Subcutaneous abdominal adipose tissue (tissue), 5 donors: ENCODE measurements around the gene MAN1A1.

ENCODE experiments used
- H3K27ac ChIP-seq: one replicate; pipeline ENCODE4 v1.7.0; 2013; ENCODE audit warnings: low read depth, mild to moderate bottlenecking, inconsistent platforms, low read length, moderate library complexity
- H3K27me3 ChIP-seq, 5 donors: one replicate each; pipeline ENCODE4 v1.7.0; 2013; ENCODE audit warnings: low read length in 5 of 5, inconsistent platforms in 1 of 5; ENCODE audit not compliant: control insufficient read depth in 5 of 5, insufficient read depth in 4 of 5
- H3K36me3 ChIP-seq, 5 donors: one replicate each; pipeline ENCODE4 v1.7.0; 2013; ENCODE audit warnings: low read length in 5 of 5; ENCODE audit not compliant: control insufficient read depth in 5 of 5, insufficient read depth in 5 of 5
- H3K4me1 ChIP-seq, 5 donors: one replicate each; pipeline ENCODE4 v1.7.0; 2013; ENCODE audit warnings: low read length in 5 of 5, mild to moderate bottlenecking in 3 of 5, moderate library complexity in 1 of 5; ENCODE audit not compliant: control insufficient read depth in 5 of 5, insufficient read depth in 5 of 5
- H3K4me3 ChIP-seq, 5 donors: one replicate each; pipeline ENCODE4 v1.7.0; 2013; ENCODE audit warnings: low read length in 5 of 5, low read depth in 1 of 5
- H3K9ac ChIP-seq, 5 donors: one replicate each; pipeline ENCODE4 v1.7.0; 2013; ENCODE audit warnings: low read length in 5 of 5, mild to moderate bottlenecking in 4 of 5, moderate library complexity in 3 of 5
- H3K9me3 ChIP-seq, 5 donors: one replicate each; pipeline ENCODE4 v1.7.0; 2013; ENCODE audit warnings: low read length in 5 of 5; ENCODE audit not compliant: control insufficient read depth in 5 of 5
- donor health status: healthy.
- donor health status: healthy.
- donor health status: healthy.
- donor health status: healthy.
- donor health status: healthy.

The MAN1A1 gene

DNA sequence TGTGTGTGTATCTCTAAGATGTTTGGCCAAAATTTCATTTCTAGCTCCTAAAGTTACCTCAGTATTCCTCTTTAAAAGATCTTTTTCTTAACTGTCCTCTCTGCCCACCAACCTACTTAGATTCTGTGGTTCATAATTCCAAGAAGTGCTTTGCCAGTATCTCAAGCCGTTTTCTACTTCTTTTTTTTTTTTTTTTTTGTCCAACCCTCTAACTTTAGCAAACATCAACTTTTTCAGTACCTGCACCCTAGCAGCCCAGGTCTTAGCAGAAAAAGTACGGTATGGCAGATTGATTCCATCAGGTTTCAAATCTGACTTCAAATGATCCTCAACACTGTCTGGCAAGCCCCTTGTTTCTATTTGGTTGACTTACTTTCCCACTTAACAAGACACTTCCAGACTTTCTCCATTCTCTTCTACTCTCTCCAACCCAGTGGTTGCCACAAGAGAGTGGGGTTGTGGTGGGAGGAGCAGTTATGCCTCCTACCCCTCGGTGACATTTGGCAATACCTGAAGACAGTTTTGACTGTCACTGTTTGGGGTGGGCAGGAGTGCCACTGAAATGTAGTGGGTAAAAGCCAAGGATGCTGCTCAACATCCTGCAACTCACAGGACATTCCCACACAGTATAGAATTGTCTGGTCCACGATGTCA, 10.8 kb upstream of the MAN1A1 start:
- no peak overlapping the region for H3K4me3 ChIP-seq
- no peaks in the 10 kb centered on the region for H3K9me3 ChIP-seq
- H3K9ac ChIP-seq: no peak overlapping the region
- H3K27me3 ChIP-seq: no peaks in the 10 kb centered on the region
- H3K27ac ChIP-seq: no peak overlapping the region
- peaks cover 0 to 11% (median 4%) of the 10 kb centered on the region in 5 donors for H3K4me1 ChIP-seq
- peaks cover 0 to 7% (median 0%) of the 10 kb centered on the region in 5 donors for H3K36me3 ChIP-seq

GRCh38 chr6:119355890-119356289, 6.3 kb upstream of the MAN1A1 start:
- Histone ChIP-seq H3K4me1 (peaks cover 2 to 49% (median 35%) of the 10 kb centered on the region in 5 donors), H3K9ac (peak overlapping the region in 1 of 5 donors; percentile 8), H3K27me3 (no peaks in the 10 kb centered on the region), H3K36me3 (no peaks in the 10 kb centered on the region), H3K27ac (no peak overlapping the region), H3K4me3 (no peak overlapping the region), H3K9me3 (no peaks in the 10 kb centered on the region)

- H3K27me3 ChIP-seq: no peaks in the 10 kb centered on the region
- no peaks in the 10 kb centered on the region for H3K9me3 ChIP-seq
- no peaks in the 10 kb centered on the region for H3K36me3 ChIP-seq
- H3K9ac ChIP-seq: peak overlapping the region in 2 of 5 donors; percentile 41 to 63
- peaks cover 2 to 45% (median 35%) of the 10 kb centered on the region in 5 donors for H3K4me1 ChIP-seq
- H3K27ac ChIP-seq: peak overlapping the region; percentile 66
- H3K4me3 ChIP-seq: no peak overlapping the region
These were observed 5.6 kb upstream of the MAN1A1 start for GRCh38 chr6:119355157-119355556.

DNA sequence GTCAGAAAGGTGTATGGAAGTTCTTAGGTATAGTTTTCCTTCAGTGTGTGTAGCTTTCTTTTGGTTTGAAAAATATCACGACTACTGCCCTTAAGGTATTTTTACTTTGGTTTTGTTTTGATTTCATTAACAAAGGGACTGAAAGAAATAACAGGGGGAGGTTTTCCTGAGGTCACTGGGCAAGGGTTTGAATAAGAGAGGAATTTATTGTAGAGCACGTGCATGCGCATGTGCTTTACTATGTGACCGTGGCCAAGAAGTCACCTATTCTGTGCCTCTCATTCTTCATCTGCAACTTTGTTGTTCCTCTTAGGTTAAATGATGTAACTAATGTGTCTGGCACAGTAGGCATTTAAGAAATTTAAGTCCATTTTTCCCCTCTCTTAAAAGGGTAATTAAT, 4.1 kb upstream of the MAN1A1 start:
- peak overlapping the region in 1 of 5 donors; percentile 7 for H3K9ac ChIP-seq
- H3K27me3 ChIP-seq: no peaks in the 10 kb centered on the region
- peak overlapping the region; percentile 66 for H3K27ac ChIP-seq
- no peaks in the 10 kb centered on the region for H3K36me3 ChIP-seq
- no peak overlapping the region for H3K4me3 ChIP-seq
- peaks cover 2 to 45% (median 35%) of the 10 kb centered on the region in 5 donors for H3K4me1 ChIP-seq
- no peaks in the 10 kb centered on the region for H3K9me3 ChIP-seq

- H3K4me1 ChIP-seq: peaks cover 2 to 51% (median 46%) of the 10 kb centered on the region in 5 donors
- H3K4me3 ChIP-seq: peak overlapping the region in 1 of 5 donors; percentile 37
- H3K27me3 ChIP-seq: no peaks in the 10 kb centered on the region
- H3K9ac ChIP-seq: peak overlapping the region in 2 of 5 donors; percentile 20 to 52
- peak overlapping the region; percentile 100 for H3K27ac ChIP-seq
- H3K36me3 ChIP-seq: no peaks in the 10 kb centered on the region
- H3K9me3 ChIP-seq: no peaks in the 10 kb centered on the region
These were observed 2.4 kb upstream of the MAN1A1 start for GRCh38 chr6:119352001-119352400.

DNA sequence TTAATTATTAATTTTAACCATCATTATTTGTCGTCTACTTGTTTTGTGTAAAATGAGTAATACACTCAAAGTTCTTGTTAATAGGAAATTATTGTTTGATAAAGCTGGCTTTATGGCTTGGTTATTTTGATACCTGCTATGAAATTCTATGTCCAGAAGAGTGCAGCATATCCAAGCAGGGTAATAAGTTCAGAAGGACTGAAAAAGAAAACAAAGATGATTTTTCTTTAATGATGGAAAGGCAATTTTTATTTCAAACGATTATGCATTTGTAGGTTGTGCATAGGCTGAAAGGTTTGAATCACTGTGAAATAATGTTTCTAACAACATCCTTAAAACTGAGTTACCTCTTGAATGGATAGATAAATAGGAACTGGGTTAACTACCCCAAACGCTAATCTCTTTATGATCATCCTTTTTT, 1.4 kb upstream of the MAN1A1 start:
- no peaks in the 10 kb centered on the region for H3K27me3 ChIP-seq
- peak overlapping the region; percentile 91 to 98 (median 94) for H3K4me3 ChIP-seq
- no peaks in the 10 kb centered on the region for H3K9me3 ChIP-seq
- H3K4me1 ChIP-seq: peaks cover 5 to 61% (median 54%) of the 10 kb centered on the region in 5 donors
- no peaks in the 10 kb centered on the region for H3K36me3 ChIP-seq
- H3K27ac ChIP-seq: peak overlapping the region; percentile 100
- H3K9ac ChIP-seq: peak overlapping the region; percentile 87 to 100 (median 98)

DNA sequence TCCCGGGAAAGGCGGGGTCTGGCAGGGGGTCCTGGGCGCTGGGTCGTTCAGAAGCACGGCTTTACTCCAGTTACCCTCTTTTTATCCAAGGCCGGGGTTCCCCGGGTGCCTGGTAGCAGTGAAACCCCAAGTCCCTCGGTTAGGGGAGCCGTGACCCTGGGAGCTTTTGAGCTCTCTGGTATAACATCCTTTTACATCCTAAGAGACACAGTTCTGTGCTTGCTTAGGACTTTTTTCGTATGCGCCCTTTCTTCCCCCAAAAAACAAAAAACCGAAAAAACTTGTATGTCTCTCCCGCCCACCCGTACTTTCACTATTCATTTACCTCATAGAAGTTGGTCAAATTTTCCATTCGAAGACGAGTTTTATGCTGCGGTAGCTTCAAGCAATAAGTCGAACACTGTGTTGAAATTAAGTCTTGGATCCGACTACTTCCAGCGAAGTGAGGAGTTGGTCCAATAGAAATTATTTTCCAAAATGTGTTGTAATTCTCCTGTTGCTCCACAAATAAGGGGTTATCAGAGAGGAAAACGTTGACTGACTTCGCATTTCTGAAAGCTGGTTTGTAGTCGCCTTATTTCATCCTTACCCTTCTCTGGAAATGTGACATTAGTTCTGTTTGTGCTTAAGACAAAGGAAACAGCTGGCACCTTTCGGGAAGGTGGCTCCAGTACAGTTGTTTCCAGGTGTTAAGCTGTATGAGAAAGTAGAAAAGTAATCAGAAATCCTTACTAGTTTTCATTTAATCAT, 816 bp upstream of the MAN1A1 start:
- Histone ChIP-seq H3K4me1 (peaks cover 5 to 62% (median 51%) of the 10 kb centered on the region in 5 donors), H3K36me3 (peaks cover 0 to under 1% (median 0%) of the 10 kb centered on the region in 5 donors), H3K27ac (peak overlapping the region; percentile 100), H3K4me3 (peak overlapping the region; percentile 91 to 98 (median 94)), H3K9me3 (no peaks in the 10 kb centered on the region), H3K27me3 (no peaks in the 10 kb centered on the region), H3K9ac (peak overlapping the region; percentile 87 to 100 (median 98))

DNA sequence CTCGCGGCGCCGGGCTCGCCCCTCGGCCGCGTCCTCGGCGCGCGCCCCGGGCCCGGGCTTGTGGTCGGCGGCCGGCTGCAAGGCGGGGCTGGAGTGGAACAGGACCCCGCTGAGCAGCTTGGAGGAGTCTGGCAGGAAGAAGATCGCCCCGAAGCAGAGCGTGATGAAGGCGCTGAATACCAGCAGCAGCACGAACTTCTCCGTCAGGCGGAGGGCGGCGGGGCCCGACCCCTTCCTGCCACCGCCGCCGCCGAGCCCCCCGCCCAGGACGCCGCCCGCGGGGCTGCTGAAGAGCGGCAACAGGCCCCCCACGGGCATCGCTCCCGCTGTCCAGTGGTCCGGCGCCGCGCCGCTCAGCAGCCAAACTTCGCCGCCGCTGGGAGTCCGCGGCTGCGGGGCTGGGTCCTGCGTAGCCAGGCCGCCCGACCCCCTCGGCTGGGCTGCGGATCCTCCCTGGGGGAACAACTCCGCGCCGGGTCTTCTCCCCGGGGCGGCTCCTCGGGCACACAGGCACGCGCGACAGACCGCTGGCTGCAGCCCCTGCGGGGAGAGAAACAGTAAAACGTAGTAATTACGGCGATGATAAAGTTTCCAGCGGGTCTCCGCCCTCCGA, 707 bp downstream of the MAN1A1 start:
- H3K36me3 ChIP-seq: peaks cover 0 to 2% (median 0%) of the 10 kb centered on the region in 5 donors
- H3K4me1 ChIP-seq: peaks cover 5 to 64% (median 53%) of the 10 kb centered on the region in 5 donors
- H3K27ac ChIP-seq: peak overlapping the region; percentile 100
- H3K27me3 ChIP-seq: no peaks in the 10 kb centered on the region
- H3K9ac ChIP-seq: peak overlapping the region in 4 of 5 donors; percentile 85 to 100 (median 89)
- peak overlapping the region; percentile 48 to 98 (median 94) for H3K4me3 ChIP-seq
- no peaks in the 10 kb centered on the region for H3K9me3 ChIP-seq

DNA sequence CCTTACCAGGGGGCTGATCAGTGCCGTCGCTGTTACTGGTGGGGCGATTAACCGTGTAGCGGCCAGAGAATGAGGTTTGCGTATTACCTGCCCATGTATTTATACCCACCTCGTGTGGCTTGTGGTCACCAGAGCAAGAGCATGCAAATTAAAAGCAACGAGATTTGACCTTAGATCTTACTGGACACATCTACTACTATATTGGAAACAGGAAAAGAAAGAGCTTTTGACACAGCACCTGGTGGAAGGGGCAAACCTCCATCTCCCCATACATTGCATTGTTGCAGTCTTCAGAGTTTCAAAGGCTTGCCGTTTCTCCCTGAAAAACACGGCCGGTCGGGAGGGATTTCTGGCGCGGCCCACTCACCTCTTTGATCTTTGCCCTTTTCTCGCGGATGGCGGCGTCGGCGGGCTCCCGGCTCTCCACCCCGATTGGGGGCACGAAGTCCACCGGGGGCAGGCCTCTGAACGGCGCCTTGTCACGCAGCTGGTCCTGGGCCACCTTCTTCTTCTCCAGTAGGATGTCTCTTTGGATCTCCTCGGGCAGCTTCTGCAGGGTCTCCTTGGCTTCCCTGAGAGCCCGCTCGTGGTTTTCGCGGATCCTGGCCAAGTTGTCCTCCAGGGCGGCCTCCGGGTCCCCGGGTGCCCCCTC, 1.3 kb downstream of the MAN1A1 start:
- H3K36me3 ChIP-seq: peaks cover 0 to 2% (median 0%) of the 10 kb centered on the region in 5 donors
- no peaks in the 10 kb centered on the region for H3K27me3 ChIP-seq
- peak overlapping the region; percentile 100 for H3K27ac ChIP-seq
- peak overlapping the region; percentile 91 to 99 (median 94) for H3K4me3 ChIP-seq
- H3K9ac ChIP-seq: peak overlapping the region; percentile 85 to 100 (median 93)
- no peaks in the 10 kb centered on the region for H3K9me3 ChIP-seq
- H3K4me1 ChIP-seq: peaks cover 5 to 64% (median 53%) of the 10 kb centered on the region in 5 donors
